ENCODE data around the gene ZNF530.

DNA sequence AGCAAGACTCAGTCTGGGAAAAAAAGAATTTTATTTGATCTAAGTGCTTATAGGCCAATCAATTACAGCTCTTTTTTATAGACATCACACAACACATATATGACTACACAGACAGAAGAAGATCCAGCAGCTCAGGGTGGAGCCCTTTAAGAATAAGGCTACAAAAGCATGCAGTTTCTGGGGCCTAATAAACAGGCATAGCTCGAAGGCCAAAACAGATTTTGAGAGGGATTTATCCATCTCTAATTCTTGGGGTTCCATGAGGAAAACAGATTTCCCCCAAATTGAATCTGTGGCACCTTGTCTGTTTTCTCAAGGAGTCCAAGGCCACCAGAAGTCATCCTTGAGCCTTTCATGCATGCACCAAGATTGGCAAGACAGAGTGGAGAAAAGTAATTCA is 36.1 kb upstream of the ZNF530 start:
- TF ChIP-seq EZH2 (IDR thresholded peaks at IDR 0.05; ENCODE audit: borderline replicate concordance, low read depth, low read length, poor library complexity, severe bottlenecking): no peak
- TF ChIP-seq, protein P1, sequence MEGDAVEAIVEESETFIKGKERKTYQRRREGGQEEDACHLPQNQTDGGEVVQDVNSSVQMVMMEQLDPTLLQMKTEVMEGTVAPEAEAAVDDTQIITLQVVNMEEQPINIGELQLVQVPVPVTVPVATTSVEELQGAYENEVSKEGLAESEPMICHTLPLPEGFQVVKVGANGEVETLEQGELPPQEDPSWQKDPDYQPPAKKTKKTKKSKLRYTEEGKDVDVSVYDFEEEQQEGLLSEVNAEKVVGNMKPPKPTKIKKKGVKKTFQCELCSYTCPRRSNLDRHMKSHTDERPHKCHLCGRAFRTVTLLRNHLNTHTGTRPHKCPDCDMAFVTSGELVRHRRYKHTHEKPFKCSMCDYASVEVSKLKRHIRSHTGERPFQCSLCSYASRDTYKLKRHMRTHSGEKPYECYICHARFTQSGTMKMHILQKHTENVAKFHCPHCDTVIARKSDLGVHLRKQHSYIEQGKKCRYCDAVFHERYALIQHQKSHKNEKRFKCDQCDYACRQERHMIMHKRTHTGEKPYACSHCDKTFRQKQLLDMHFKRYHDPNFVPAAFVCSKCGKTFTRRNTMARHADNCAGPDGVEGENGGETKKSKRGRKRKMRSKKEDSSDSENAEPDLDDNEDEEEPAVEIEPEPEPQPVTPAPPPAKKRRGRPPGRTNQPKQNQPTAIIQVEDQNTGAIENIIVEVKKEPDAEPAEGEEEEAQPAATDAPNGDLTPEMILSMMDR (conservative IDR thresholded peaks at IDR 0.05; ENCODE audit: low read depth, low read length): no peak
